HUES64 (cell line): ENCODE measurements around the gene GFER.

Experiments used
- H3K27ac ChIP-seq: 2 replicates; pipeline ENCODE4 v1.7.0; 2013; ENCODE audit warnings: low read depth, low read length, inconsistent platforms
- H3K27me3 ChIP-seq: 2 replicates; pipeline ENCODE4 v1.6.1; 2013; ENCODE audit warnings: mild to moderate bottlenecking, low read length; ENCODE audit not compliant: insufficient read depth
- H3K36me3 ChIP-seq: 2 replicates; pipeline ENCODE4 v1.6.1; 2013; ENCODE audit warnings: mild to moderate bottlenecking, low read length; ENCODE audit not compliant: insufficient read depth
- H3K4me1 ChIP-seq: 2 replicates; pipeline ENCODE4 v1.6.1; 2013; ENCODE audit warnings: mild to moderate bottlenecking, low read length, moderate library complexity; ENCODE audit not compliant: insufficient read depth
- H3K4me3 ChIP-seq: 2 replicates; pipeline ENCODE4 v1.5.1; 2013; ENCODE audit warnings: mild to moderate bottlenecking, low read length, moderate library complexity
- H3K9ac ChIP-seq: 2 replicates; pipeline ENCODE4 v1.6.1; 2013; ENCODE audit warnings: mild to moderate bottlenecking, low read depth, low read length
- H3K9me3 ChIP-seq: 2 replicates; pipeline ENCODE4 v1.6.1; 2013; ENCODE audit warnings: low read depth, low read length; ENCODE audit not compliant: insufficient read depth
- WGBS: fragments of 150-250, 120-280 bp; methylation state at CpG from one replicate; pipeline ENCODE4 v1.1.7; 2013; ENCODE audit warnings: missing lambda C conversion rate; 5-methylcytosine and 5-hydroxymethylcytosine counted together

GFER gene

DNA sequence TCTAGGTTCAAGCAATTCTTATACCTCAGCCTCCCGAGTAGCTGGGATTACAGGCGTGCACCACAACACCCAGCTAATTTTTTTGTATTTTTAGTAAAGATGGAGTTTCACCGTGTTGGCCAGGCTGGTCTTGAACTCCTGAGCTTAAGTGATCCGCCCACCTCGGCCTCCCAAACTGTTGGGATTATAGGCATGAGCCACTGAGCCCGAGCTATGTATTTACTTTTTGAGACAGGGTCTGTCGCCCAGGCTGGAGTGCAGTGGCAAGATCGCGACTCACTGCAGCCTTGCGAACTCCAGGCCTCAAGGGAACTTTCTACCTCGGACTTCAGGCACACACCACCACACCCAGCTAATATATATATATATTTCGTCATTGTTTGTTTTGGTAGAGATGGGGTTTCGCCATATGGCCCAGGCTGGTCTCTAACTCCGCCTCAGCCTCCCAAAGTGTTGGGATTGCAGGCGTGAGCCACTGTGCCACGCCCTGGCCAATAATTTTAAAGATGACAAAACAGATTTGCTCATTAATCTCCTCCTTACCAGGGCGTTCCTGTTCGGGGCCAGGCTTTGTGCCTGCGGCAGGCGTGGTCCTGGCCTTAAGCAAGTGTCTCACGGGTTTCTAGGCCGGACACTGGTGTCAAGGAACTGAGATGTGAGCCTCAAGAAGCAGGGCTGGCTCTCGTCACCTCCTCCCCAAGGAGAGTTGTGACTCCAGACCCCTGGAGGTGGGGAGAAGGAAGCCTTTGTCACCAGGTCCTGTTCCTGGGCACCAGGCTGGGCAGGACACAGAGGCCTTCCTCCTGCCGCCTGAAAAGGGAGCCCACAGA is 31.3 kb downstream of the GFER start:
- no peaks in the 10 kb centered on the region for H3K36me3 ChIP-seq
- H3K9me3 ChIP-seq = no peaks in the 10 kb centered on the region
- no peak overlapping the region for H3K27ac ChIP-seq
- no peak overlapping the region for H3K4me3 ChIP-seq
- WGBS = 93% methylated on average over 23 of the region's 24 CpGs
- no peak overlapping the region for H3K9ac ChIP-seq
- peaks cover 28% of the 10 kb centered on the region for H3K27me3 ChIP-seq
- 0 out of 2 replicates have a peak, but pooled peaks cover 3% of the 10 kb centered on the region for H3K4me1 ChIP-seq

DNA sequence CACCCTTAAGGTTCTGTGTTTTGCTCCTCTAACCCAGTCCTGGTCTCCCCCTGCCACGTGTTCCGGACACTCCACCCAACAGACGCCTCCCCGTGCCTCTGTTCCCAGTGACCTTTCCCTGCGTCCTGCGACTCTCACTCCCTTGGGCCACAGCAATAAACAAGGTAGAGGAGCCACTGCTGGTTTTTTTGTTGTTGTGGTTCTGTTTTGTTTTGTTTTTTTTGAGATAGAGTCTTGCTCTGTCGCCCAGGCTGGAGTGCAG is 31.9 kb downstream of the GFER start:
- WGBS = 94% methylated on average over 7 of the region's 7 CpGs
- H3K4me1 ChIP-seq = no peaks in the 10 kb centered on the region
- no peak overlapping the region for H3K9ac ChIP-seq
- H3K9me3 ChIP-seq = no peaks in the 10 kb centered on the region
- no peak overlapping the region for H3K4me3 ChIP-seq
- H3K27ac ChIP-seq = no peak overlapping the region
- H3K36me3 ChIP-seq = no peaks in the 10 kb centered on the region
- H3K27me3 ChIP-seq = peaks cover 33% of the 10 kb centered on the region

DNA sequence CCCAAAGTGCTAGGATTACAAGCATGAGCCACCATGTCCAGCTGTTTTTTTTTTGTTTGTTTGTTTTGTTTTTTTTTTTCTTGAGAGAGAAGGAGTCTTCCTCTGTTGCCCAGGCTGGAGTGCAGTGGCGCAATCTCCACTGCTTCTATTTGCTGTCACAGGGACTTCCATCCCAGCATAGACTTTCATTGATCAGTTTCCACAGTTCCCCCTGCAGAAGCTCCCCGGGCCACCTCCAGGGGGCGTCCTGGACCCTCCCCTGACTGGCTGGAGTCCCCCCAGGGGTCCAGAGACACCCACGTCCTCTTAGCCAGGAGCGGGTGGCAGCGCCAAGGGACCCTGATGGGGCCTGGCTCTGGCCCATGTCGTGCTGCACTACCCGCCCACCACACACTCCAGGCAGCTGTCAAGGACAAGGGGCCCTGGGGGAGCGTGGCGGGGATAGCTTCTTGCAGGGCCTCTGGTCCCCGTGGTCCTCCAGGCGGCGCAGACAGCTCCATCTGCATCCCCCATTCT is 32.5 kb downstream of the GFER start:
- H3K27ac ChIP-seq = no peak overlapping the region
- H3K27me3 ChIP-seq = peaks cover 39% of the 10 kb centered on the region
- no peaks in the 10 kb centered on the region for H3K36me3 ChIP-seq
- no peak overlapping the region for H3K4me3 ChIP-seq
- H3K9ac ChIP-seq = no peak overlapping the region
- no peaks in the 10 kb centered on the region for H3K9me3 ChIP-seq
- H3K4me1 ChIP-seq = no peaks in the 10 kb centered on the region
- 58% methylated on average over 13 of the region's 13 CpGs for WGBS

DNA sequence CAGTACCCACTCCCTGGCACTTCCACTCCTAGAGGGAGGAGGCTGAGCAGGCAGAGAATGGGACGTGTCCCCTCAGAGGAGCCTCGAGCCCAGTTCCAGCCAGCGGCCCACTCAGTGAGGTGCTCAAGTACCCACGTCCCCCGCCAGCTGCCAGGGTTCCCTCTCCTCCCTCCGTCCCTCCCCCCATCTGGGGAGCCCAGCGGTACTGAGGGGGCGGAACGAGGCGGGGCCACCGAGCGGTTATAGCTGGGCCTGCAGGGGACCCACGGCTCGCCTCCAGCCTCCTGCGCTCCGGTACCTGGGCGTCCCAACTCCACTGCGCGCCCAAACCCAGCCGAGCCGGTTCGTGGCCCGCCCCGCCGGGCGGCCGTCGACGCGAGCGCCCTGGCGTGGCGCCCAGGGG is 35.5 kb downstream of the GFER start, which contains the start of gene NPW:
Gene NPW, plus strand, starts transcription at position 268 of the 403 bp plus-strand sequence.
- Histone ChIP-seq H3K36me3 (no peaks in the 10 kb centered on the region), H3K4me1 (no peaks in the 10 kb centered on the region), H3K27ac (no peak within 1 kb of the TSS), H3K9ac (peak within 1 kb of the TSS; percentile 44; the same call in 1 of the 2 replicates), H3K27me3 (peaks cover 57% of the 10 kb centered on the region), H3K4me3 (peak within 1 kb of the TSS; percentile 48), H3K9me3 (no peaks in the 10 kb centered on the region)
- 6% methylated on average over 33 of the region's 33 CpGs for WGBS

DNA sequence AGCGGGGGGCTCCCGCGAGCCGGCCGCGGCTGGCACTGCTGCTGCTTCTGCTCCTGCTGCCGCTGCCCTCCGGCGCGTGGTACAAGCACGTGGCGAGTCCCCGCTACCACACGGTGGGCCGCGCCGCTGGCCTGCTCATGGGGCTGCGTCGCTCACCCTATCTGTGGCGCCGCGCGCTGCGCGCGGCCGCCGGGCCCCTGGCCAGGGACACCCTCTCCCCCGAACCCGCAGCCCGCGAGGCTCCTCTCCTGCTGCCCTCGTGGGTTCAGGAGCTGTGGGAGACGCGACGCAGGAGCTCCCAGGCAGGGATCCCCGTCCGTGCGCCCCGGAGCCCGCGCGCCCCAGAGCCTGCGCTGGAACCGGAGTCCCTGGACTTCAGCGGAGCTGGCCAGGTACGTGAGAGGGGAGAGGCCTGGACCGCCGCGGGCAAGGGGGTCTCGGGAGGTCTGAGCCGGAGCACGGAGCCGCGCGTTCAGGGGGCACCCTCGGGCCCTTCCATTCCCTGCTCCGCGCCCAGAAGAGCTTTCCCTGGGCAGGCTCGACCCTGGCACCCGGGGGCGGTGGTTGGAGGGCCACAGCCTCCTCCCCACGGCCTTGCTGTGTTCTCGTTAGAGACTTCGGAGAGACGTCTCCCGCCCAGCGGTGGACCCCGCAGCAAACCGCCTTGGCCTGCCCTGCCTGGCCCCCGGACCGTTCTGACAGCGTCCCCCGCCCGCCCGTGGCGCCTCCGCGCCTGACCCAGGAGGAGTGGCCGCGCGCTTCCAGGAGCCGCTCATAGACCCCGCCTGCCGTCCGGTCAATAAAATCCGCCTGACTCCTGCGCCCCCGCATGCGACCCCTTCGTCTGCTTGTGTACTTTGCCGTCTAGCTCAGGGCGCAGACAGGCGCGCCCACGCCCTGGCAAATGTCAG is 36.2 kb downstream of the GFER start:
- 3% methylated on average over 96 of the region's 96 CpGs for WGBS
- Histone ChIP-seq H3K27me3 (peaks cover 61% of the 10 kb centered on the region), H3K27ac (no peak overlapping the region), H3K9me3 (no peaks in the 10 kb centered on the region), H3K9ac (peak overlapping the region; percentile 44; the same call in 1 of the 2 replicates), H3K36me3 (no peaks in the 10 kb centered on the region), H3K4me1 (no peaks in the 10 kb centered on the region), H3K4me3 (peak overlapping the region; percentile 48)

DNA sequence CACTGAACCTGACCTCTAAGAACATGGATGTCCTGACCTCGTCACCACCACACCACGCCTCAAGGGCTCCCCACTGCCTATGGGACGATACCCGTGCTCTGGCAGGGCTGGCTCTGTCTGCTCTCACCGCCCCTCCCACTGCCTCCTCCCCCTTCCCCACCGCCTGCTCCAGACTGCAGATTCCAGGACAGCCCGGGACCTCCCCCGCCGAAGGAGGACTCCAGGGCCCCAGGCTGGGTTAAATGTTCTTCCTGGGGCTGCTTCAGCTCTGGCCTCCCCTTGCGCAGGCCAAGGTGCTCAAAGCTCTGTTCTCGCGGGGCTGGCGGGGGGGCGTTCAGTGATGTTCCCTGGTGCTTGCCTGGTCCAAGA is 38.7 kb downstream of the GFER start:
- Histone ChIP-seq H3K36me3 (no peaks in the 10 kb centered on the region), H3K27ac (no peak overlapping the region), H3K9ac (no peak overlapping the region), H3K4me3 (peak overlapping the region; percentile 58), H3K27me3 (peaks cover 77% of the 10 kb centered on the region), H3K4me1 (no peaks in the 10 kb centered on the region), H3K9me3 (no peaks in the 10 kb centered on the region)
- 2% methylated on average over 14 of the region's 14 CpGs for WGBS

DNA sequence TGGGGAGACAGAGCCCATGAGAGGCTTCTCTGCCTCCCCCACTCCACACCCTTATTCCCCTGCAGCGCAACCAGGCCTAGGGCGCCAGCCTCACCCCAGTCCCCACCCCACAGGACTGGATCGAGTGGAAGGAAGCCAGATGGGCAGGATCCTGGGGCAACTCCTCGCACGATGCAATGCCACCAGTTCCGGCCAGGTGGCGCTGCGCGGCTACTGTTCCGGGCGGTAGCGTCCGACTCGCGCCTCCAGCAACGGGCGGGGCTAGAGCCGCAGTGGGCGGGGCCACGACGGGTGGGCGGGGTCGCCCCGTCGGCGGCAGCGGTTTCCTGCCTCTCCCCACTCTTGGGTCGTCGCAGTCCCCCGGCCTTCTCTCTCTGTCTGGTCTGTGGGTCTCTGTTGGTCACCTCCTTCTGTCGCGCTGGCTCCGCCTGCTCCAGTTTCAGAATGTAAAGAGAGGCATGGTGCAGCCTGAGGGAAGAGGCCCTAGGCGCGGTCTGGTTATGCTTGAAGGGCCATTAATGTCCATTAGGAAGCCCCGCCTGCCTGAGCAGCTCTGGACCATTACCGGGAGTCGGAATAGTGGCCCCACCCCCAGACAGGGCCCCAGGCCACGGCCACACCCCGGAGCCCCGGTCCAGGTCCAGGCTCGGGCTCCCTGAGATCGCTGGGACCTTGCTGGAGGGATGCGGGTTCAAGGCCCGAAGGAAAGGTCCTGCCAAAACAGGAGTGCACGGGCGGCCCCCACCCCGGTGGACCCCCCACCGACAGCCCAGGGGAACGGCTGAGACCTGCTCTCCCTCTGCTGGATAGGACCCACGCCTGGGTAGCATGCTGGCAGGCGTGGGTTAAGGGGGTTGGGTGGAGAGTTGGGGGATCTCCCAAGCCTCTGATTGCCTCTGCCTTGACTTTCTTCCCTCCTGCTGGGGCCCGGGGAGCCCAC is 39.4 kb downstream of the GFER start:
- no peak overlapping the region for H3K9ac ChIP-seq
- H3K27me3 ChIP-seq = peaks cover 79% of the 10 kb centered on the region
- 10% methylated on average over 53 of the region's 53 CpGs for WGBS
- no peaks in the 10 kb centered on the region for H3K4me1 ChIP-seq
- H3K9me3 ChIP-seq = no peaks in the 10 kb centered on the region
- H3K36me3 ChIP-seq = no peaks in the 10 kb centered on the region
- peak overlapping the region; percentile 58 for H3K4me3 ChIP-seq
- no peak overlapping the region for H3K27ac ChIP-seq

DNA sequence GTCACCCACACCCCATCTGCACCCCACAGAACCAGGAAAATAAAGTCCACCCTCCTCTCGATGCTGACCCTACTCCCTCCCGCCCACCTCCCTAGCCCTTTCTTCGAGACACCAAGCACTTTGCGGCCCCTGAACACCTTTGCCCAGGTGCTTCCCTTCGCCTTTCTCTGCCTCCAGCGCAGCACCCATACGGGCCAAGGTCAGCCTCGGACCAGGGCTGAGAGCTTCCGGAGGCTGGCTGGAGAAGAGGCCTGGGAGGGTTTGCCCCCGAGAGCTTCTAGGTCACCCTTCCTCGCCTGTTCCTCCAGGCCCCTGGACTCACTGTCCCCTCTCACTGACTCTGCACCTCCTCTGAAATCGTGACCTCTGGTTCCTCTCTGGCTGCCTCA is 40.0 kb downstream of the GFER start:
- Histone ChIP-seq H3K27ac (no peak overlapping the region), H3K9ac (no peak overlapping the region)
- 89% methylated on average over 12 of the region's 12 CpGs for WGBS

DNA sequence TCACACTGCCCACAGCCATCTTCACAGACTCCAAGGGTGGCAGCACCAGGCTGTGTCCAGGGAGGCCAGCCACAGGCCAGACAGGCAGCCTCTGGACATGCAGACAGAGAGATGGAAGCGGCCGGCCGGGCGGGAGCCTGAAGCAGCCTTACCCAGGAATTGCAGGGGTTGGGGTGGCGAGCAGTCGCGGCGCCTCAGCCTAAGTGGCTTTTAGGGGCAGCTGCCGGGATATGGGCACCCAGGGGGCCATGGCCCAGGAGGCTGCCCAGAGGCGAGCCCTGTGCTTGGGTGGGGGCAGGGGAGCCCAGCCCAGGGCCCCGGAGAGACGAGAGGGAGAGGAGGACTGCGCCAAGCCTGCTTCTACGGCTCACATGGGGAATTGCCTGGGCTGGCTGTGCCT is 41.3 kb downstream of the GFER start:
- WGBS = 94% methylated on average over 14 of the region's 14 CpGs
- Histone ChIP-seq H3K9me3 (no peaks in the 10 kb centered on the region), H3K27ac (no peak overlapping the region), H3K36me3 (no peaks in the 10 kb centered on the region), H3K27me3 (peaks cover 62% of the 10 kb centered on the region), H3K9ac (no peak overlapping the region), H3K4me1 (no peaks in the 10 kb centered on the region), H3K4me3 (no peak overlapping the region)

More for the DNA sequence above, 40.0 kb downstream of the GFER start:
- no peaks in the 10 kb centered on the region for H3K4me1 ChIP-seq
- H3K36me3 ChIP-seq = no peaks in the 10 kb centered on the region
- H3K4me3 ChIP-seq = peak overlapping the region; percentile 58; the same call in 1 of the 2 replicates
- peaks cover 75% of the 10 kb centered on the region for H3K27me3 ChIP-seq
- H3K9me3 ChIP-seq = no peaks in the 10 kb centered on the region

DNA sequence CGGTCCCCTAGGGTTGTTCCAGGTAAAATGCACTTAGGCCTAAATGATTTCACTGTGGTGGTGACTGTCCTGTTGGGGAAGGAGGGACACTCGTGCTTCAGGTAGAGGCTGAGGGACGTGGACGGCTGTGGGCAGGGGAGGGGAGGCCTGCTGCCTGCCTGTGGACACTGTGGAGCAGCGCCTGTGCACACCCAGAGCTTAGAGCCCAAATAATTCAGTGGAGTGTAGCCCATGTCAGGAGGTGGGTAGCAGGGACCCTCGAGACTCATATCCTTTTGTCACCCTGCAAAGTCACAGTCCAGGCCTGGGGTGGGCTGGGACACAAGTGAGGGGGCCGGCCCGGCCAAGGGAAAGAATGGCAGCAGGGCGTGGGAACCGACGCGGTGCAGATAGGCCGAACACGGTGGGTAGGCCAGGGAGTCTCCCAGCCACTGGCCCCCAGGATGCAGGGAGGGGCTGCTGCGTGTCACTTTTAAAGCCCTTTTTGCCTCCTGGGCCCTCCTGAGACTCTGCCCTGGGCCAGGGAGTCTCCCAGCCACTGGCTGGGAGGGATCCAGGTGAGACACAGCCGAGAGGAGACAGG is 42.0 kb downstream of the GFER start:
- Histone ChIP-seq H3K36me3 (no peaks in the 10 kb centered on the region), H3K27me3 (peaks cover 55% of the 10 kb centered on the region), H3K9ac (no peak overlapping the region), H3K27ac (no peak overlapping the region), H3K4me3 (no peak overlapping the region), H3K9me3 (no peaks in the 10 kb centered on the region), H3K4me1 (no peaks in the 10 kb centered on the region)
- 88% methylated on average over 16 of the region's 16 CpGs for WGBS
